HG03442 (cell line): ENCODE measurements around the gene PDE8B.

Experiments
- ATAC-seq: cut with Tn5 transposase; IDR thresholded peaks from one replicate; pipeline ENCODE4 v1.9.1; 2021; ENCODE audit warnings: mild to moderate bottlenecking, moderate library complexity; ENCODE audit not compliant: unreplicated experiment

The PDE8B gene

GRCh38 chr5:77210091-77210963, at the start of gene PDE8B:
TSS of gene PDE8B (plus strand) at chr5:77210680. CDS start at chr5:77210926, 246 bp downstream.
- ATAC-seq: no peak

DNA sequence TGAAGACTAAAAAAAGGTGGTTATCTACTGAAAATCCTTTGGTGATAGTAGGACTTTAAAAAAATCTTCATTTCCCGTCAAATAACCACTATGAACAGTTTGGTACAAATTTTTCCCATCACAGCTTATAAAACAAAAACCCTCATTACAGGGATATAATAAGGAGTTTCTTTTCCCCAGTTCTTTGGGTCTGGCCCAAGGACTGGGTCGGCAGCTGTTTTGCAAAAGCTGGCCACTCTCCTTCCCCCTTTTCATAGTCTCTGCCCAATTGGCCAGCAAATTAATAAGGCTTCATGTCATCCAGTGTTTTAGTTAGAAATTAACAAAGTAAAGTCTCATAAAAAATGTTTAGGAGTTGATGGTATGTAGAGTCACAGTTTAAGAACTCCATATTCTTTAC, 47.0 kb upstream of the PDE8B start:
- ATAC-seq: no peak

GRCh38 chr5:77167063-77167462, 43.4 kb upstream of the PDE8B start:
- ATAC-seq: no peak

DNA sequence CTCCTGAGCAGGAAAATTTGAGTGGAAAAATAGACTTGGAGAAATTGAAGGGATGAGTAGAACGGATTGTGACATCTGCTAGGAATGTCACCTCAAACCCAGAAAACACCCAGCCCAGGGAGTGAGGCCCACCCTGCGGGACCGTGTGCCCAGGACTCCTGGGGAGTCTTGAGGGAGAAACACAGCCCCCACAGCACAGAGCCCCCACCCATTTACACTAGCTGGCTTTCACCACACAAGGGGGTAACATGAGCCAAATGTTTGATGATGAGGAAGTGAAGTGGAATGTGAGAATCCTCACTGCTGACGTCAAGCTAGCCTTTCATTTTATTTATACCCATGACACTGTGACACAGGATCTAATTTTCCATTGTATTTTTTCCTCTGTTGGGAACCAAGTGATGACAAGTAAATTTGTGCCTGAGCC, 42.8 kb upstream of the PDE8B start:
- no peak for ATAC-seq

DNA sequence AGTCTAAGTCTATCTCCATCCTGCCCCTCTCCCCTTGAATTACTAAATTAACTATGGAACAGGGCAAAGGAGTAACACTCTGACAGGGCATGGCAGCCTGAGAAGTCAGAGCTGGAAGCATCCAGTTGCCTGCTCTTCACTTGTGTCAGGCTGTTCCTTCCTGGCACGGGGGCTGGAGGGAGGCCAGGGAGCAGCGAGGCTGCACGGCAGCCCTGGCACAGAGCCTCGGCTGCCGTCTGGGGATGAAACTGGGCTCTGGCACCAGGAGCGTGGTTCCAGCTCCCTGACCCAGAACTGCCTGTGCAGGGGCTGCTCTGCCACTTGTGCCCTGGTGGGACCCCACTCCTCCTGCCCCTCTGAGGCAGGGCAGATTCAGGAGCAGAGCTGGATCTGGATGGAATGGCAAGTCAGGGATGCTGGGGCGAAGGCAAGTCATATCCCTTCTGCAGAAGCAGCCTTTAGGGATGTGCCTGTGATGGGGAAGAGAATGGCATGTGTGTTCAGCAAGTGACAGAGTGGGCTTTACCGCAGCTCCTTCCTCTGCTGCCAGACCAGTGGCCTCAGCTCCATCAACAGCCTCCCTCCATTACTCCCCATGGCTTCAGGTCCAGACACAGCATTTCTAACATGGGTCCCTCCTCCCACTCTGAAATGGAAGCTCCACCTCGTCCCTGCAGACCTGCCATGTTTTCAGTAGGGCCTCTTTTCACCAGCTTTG, 42.2 kb upstream of the PDE8B start:
- ATAC-seq: no peak

GRCh38 chr5:77168879-77169244, 41.6 kb upstream of the PDE8B start:
- no peak for ATAC-seq

- no peak for ATAC-seq
Observed at GRCh38 chr5:77170196-77170890, 40.1 kb upstream of the PDE8B start.

- ATAC-seq: no peak
Observed at GRCh38 chr5:77171141-77171910, 39.2 kb upstream of the PDE8B start.

DNA sequence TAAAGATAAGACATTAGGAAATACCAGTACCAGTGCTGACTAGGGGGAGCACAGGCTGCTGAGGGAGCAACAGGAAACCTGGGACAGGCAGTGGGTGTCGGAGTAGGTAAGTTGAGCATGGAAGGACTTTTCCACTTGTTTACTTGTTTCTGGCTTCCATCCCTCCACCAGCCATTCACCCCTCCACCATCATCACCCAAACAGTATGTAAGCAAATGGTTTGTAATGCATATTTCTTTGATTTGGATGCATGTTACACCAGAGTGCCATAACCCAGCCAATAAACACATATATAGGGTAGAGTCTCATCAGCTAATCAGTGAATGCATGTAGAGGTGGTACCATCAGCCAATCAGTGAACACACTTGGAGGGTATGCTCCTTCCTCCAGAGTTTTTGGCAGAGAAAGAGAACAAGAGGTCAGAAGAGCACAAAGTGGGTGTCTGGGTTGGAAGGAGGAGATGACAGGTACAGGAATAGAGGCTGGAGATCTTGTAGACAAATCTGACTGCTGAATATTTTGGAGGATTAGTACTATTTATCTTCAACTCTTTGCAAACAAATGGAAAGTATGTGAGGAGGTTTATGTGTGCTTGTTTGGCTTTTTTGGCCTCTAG, 37.7 kb upstream of the PDE8B start:
- no peak for ATAC-seq

DNA sequence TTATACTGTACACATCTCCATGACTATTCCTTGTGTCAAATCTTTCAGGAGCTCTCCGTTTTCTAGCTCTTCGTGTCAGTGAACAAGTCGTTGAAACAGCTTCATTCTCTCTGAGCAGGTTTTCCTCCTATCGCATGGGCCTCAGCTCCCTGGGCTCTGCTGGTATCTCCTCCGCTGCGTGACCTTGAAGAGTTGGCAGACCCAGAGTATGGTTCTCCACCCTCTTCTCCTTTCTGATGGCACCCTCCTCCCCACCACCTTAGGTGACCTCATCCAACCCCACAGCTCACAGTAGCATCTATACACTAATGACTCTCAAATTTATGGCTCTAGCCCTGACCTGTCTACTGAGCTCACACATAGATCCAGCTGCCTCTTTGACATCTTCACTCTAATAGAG, 36.0 kb upstream of the PDE8B start:
- no peak for ATAC-seq

- no peak for ATAC-seq
Observed at GRCh38 chr5:77175231-77175630, 35.2 kb upstream of the PDE8B start.

GRCh38 chr5:77176429-77176828, 34.1 kb upstream of the PDE8B start:
- ATAC-seq: no peak

DNA sequence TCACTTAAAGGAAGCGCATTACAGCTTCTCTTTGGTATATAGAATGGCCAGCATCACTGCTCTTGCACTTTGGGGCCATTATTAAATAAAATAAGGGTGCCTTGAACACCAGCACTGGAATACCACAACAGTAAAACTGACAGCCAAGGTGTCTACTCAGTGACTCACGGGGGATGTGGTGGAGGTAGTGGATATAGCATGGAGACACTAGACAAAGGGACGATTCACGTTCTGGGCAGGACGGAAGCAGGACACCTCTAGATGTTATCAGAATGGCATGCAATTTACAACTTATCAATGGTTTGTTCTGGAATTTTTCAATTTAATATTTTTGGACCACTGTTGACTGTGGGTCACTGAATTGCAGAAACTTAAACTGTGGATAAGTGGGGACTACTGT, 32.9 kb upstream of the PDE8B start:
- no peak for ATAC-seq

- no peak for ATAC-seq
Observed at GRCh38 chr5:77180167-77181081, 30.1 kb upstream of the PDE8B start.

- ATAC-seq: no peak
Observed at GRCh38 chr5:77181173-77181572, 29.3 kb upstream of the PDE8B start.

DNA sequence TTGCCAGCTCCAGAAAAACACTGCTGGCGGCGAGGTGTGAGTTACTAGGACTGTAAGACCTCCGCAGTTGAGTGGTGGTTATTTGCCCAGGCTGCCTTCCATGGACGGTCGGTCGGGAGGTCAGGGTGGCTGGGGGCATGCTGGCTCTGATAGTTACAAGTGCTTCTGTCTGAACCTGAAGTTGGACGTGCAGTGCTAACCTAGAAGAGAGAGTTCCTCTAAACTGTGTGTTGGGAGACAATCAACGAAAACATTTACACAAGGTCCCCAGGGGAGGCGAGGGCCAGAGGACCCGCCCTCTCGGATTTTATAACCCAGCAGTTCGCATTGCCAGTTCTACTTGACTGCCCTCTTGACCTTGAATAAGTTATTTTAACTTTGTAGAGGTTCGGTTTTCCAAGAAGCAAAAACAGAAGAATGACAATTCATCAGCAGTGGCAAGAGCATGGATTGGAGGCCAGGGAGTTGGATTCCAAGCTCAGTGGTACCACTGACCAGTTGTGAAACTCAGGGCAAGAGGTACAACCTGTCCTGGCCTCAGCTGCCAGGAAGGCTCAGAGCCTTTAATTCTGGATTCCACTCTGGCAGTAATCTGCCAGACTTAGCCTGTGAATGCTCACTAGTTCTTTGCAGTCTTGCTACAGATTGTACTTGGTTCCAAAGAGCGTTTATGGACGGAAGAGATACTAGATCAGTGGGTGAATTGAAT, 28.7 kb upstream of the PDE8B start:
- ATAC-seq: no peak

- ATAC-seq: no peak
Observed at GRCh38 chr5:77182367-77182766, 28.1 kb upstream of the PDE8B start.

GRCh38 chr5:77186652-77187370, 23.7 kb upstream of the PDE8B start:
- ATAC-seq: no peak
